ENCODE data around the gene MARCO.

DNA sequence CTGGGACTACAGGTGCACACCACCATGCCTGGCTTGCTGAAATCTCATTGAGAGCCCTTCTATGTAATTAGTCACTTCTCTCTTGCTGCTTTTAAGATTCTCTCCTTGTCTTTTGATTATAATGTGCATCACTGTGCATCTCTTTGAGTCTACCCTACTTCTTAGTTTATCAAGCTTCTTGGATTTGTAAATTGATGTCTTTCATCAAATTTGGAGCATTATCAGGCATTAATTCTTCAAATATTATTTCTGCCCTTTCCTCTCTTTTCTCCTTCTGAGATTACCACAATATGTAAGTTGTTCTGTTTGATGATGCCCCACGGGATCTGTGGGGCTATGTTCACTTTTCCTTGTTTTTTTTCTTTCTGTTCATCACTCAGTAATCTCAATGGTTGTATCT lies 9.0 kb upstream of the MARCO start:
- TF ChIP-seq, protein P1, sequence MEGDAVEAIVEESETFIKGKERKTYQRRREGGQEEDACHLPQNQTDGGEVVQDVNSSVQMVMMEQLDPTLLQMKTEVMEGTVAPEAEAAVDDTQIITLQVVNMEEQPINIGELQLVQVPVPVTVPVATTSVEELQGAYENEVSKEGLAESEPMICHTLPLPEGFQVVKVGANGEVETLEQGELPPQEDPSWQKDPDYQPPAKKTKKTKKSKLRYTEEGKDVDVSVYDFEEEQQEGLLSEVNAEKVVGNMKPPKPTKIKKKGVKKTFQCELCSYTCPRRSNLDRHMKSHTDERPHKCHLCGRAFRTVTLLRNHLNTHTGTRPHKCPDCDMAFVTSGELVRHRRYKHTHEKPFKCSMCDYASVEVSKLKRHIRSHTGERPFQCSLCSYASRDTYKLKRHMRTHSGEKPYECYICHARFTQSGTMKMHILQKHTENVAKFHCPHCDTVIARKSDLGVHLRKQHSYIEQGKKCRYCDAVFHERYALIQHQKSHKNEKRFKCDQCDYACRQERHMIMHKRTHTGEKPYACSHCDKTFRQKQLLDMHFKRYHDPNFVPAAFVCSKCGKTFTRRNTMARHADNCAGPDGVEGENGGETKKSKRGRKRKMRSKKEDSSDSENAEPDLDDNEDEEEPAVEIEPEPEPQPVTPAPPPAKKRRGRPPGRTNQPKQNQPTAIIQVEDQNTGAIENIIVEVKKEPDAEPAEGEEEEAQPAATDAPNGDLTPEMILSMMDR (conservative IDR thresholded peaks at IDR 0.05; ENCODE audit: low read depth in 2 of 2) = no peak
- TF ChIP-seq EZH2phosphoT487 (IDR thresholded peaks at IDR 0.05; ENCODE audit: unreplicated experiment) (no peak), CREB1 (CRISPR knock-in tag; IDR thresholded peaks at IDR 0.05; ENCODE audit: low read depth) (no peak), EZH2 (IDR thresholded peaks at IDR 0.05; ENCODE audit: low read depth, unreplicated experiment) (no peak)
- TF ChIP-seq, protein P2, sequence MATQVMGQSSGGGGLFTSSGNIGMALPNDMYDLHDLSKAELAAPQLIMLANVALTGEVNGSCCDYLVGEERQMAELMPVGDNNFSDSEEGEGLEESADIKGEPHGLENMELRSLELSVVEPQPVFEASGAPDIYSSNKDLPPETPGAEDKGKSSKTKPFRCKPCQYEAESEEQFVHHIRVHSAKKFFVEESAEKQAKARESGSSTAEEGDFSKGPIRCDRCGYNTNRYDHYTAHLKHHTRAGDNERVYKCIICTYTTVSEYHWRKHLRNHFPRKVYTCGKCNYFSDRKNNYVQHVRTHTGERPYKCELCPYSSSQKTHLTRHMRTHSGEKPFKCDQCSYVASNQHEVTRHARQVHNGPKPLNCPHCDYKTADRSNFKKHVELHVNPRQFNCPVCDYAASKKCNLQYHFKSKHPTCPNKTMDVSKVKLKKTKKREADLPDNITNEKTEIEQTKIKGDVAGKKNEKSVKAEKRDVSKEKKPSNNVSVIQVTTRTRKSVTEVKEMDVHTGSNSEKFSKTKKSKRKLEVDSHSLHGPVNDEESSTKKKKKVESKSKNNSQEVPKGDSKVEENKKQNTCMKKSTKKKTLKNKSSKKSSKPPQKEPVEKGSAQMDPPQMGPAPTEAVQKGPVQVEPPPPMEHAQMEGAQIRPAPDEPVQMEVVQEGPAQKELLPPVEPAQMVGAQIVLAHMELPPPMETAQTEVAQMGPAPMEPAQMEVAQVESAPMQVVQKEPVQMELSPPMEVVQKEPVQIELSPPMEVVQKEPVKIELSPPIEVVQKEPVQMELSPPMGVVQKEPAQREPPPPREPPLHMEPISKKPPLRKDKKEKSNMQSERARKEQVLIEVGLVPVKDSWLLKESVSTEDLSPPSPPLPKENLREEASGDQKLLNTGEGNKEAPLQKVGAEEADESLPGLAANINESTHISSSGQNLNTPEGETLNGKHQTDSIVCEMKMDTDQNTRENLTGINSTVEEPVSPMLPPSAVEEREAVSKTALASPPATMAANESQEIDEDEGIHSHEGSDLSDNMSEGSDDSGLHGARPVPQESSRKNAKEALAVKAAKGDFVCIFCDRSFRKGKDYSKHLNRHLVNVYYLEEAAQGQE (IDR thresholded peaks at IDR 0.05; ENCODE audit: unreplicated experiment) = no peak
